Measurements from ENCODE around the gene BDKRB1.
"Not testable (repeated sequence)": the region's sequence is repeated elsewhere in the genome, so short reads cannot be mapped to it uniquely, and the experiment has no call there.

The BDKRB1 gene

GRCh38 chr14:96232506-96232905, 23.5 kb upstream of the BDKRB1 start:
- H3K27ac ChIP-seq (ENCODE audit: low read depth, low read length) = no peak overlapping the region
- H3K9me3 ChIP-seq (ENCODE audit: control insufficient read depth in 1 of 2, low read length in 2 of 2) = no peaks in the 10 kb centered on the region
- no peak overlapping the region for H3K9ac ChIP-seq (ENCODE audit: low read depth in 1 of 2, low read length in 2 of 2)
- H3K4me3 ChIP-seq (ENCODE audit: low read depth in 1 of 2, low read length in 2 of 2) = no peak overlapping the region
- no peaks in the 10 kb centered on the region for H3K27me3 ChIP-seq (ENCODE audit: control insufficient read depth in 1 of 2, insufficient read depth in 2 of 2, low read length in 2 of 2)
- peaks cover 9 to 22% of the 10 kb centered on the region in 2 donors for H3K4me1 ChIP-seq (ENCODE audit: control insufficient read depth in 1 of 2, insufficient read depth in 2 of 2, low read length in 2 of 2)
- H3K36me3 ChIP-seq (ENCODE audit: control insufficient read depth in 1 of 2, insufficient read depth in 2 of 2, low read length in 2 of 2) = no peaks in the 10 kb centered on the region

GRCh38 chr14:96233661-96234060, 22.3 kb upstream of the BDKRB1 start:
- H3K27ac ChIP-seq (ENCODE audit: low read depth, low read length) = no peak overlapping the region
- no peak overlapping the region for H3K9ac ChIP-seq (ENCODE audit: low read depth in 1 of 2, low read length in 2 of 2)
- H3K4me1 ChIP-seq (ENCODE audit: control insufficient read depth in 1 of 2, insufficient read depth in 2 of 2, low read length in 2 of 2) = peaks cover 12 to 24% of the 10 kb centered on the region in 2 donors
- H3K9me3 ChIP-seq (ENCODE audit: control insufficient read depth in 1 of 2, low read length in 2 of 2) = no peaks in the 10 kb centered on the region
- H3K4me3 ChIP-seq (ENCODE audit: low read depth in 1 of 2, low read length in 2 of 2) = no peak overlapping the region
- H3K27me3 ChIP-seq (ENCODE audit: control insufficient read depth in 1 of 2, insufficient read depth in 2 of 2, low read length in 2 of 2) = no peaks in the 10 kb centered on the region
- no peaks in the 10 kb centered on the region for H3K36me3 ChIP-seq (ENCODE audit: control insufficient read depth in 1 of 2, insufficient read depth in 2 of 2, low read length in 2 of 2)

- Histone ChIP-seq H3K9ac (ENCODE audit: low read depth in 1 of 2, low read length in 2 of 2) (no peak overlapping the region), H3K27me3 (ENCODE audit: control insufficient read depth in 1 of 2, insufficient read depth in 2 of 2, low read length in 2 of 2) (no peaks in the 10 kb centered on the region), H3K9me3 (ENCODE audit: control insufficient read depth in 1 of 2, low read length in 2 of 2) (no peaks in the 10 kb centered on the region), H3K36me3 (ENCODE audit: control insufficient read depth in 1 of 2, insufficient read depth in 2 of 2, low read length in 2 of 2) (no peaks in the 10 kb centered on the region), H3K27ac (ENCODE audit: low read depth, low read length) (no peak overlapping the region), H3K4me1 (ENCODE audit: control insufficient read depth in 1 of 2, insufficient read depth in 2 of 2, low read length in 2 of 2) (peaks cover 28 to 40% of the 10 kb centered on the region in 2 donors), H3K4me3 (ENCODE audit: low read depth in 1 of 2, low read length in 2 of 2) (no peak overlapping the region)
Observed at GRCh38 chr14:96235426-96235825, 20.6 kb upstream of the BDKRB1 start.

GRCh38 chr14:96237641-96238040, 18.4 kb upstream of the BDKRB1 start:
- H3K9ac ChIP-seq (ENCODE audit: low read depth in 1 of 2, low read length in 2 of 2) = no peak overlapping the region
- H3K27ac ChIP-seq (ENCODE audit: low read depth, low read length) = no peak overlapping the region
- peaks cover 34 to 37% of the 10 kb centered on the region in 2 donors for H3K4me1 ChIP-seq (ENCODE audit: control insufficient read depth in 1 of 2, insufficient read depth in 2 of 2, low read length in 2 of 2)
- no peak overlapping the region for H3K4me3 ChIP-seq (ENCODE audit: low read depth in 1 of 2, low read length in 2 of 2)
- peaks cover 0 to 8% of the 10 kb centered on the region in 2 donors for H3K36me3 ChIP-seq (ENCODE audit: control insufficient read depth in 1 of 2, insufficient read depth in 2 of 2, low read length in 2 of 2)
- H3K27me3 ChIP-seq (ENCODE audit: control insufficient read depth in 1 of 2, insufficient read depth in 2 of 2, low read length in 2 of 2) = no peaks in the 10 kb centered on the region
- no peaks in the 10 kb centered on the region for H3K9me3 ChIP-seq (ENCODE audit: control insufficient read depth in 1 of 2, low read length in 2 of 2)

GRCh38 chr14:96238676-96239265, 17.2 kb upstream of the BDKRB1 start:
- peak overlapping the region; percentile 74 for H3K27ac ChIP-seq (ENCODE audit: low read depth, low read length)
- H3K4me3 ChIP-seq (ENCODE audit: low read depth in 1 of 2, low read length in 2 of 2) = peak overlapping the region; percentile 17 to 26
- H3K9me3 ChIP-seq (ENCODE audit: control insufficient read depth in 1 of 2, low read length in 2 of 2) = no peaks in the 10 kb centered on the region
- peaks cover 0 to 8% of the 10 kb centered on the region in 2 donors for H3K36me3 ChIP-seq (ENCODE audit: control insufficient read depth in 1 of 2, insufficient read depth in 2 of 2, low read length in 2 of 2)
- H3K27me3 ChIP-seq (ENCODE audit: control insufficient read depth in 1 of 2, insufficient read depth in 2 of 2, low read length in 2 of 2) = no peaks in the 10 kb centered on the region
- peak overlapping the region in 1 of 2 donors; percentile 13 for H3K9ac ChIP-seq (ENCODE audit: low read depth in 1 of 2, low read length in 2 of 2)
- H3K4me1 ChIP-seq (ENCODE audit: control insufficient read depth in 1 of 2, insufficient read depth in 2 of 2, low read length in 2 of 2) = peaks cover 34 to 38% of the 10 kb centered on the region in 2 donors

- peak overlapping the region; percentile 74 for H3K27ac ChIP-seq (ENCODE audit: low read depth, low read length)
- H3K4me3 ChIP-seq (ENCODE audit: low read depth in 1 of 2, low read length in 2 of 2) = peak overlapping the region; percentile 17 to 26
- H3K36me3 ChIP-seq (ENCODE audit: control insufficient read depth in 1 of 2, insufficient read depth in 2 of 2, low read length in 2 of 2) = peaks cover 0 to 8% of the 10 kb centered on the region in 2 donors
- no peaks in the 10 kb centered on the region for H3K27me3 ChIP-seq (ENCODE audit: control insufficient read depth in 1 of 2, insufficient read depth in 2 of 2, low read length in 2 of 2)
- H3K9me3 ChIP-seq (ENCODE audit: control insufficient read depth in 1 of 2, low read length in 2 of 2) = no peaks in the 10 kb centered on the region
- peaks cover 31 to 32% of the 10 kb centered on the region in 2 donors for H3K4me1 ChIP-seq (ENCODE audit: control insufficient read depth in 1 of 2, insufficient read depth in 2 of 2, low read length in 2 of 2)
- H3K9ac ChIP-seq (ENCODE audit: low read depth in 1 of 2, low read length in 2 of 2) = peak overlapping the region; percentile 13 to 33
Observed at GRCh38 chr14:96239711-96240141, 16.3 kb upstream of the BDKRB1 start.

GRCh38 chr14:96240641-96241040, 15.4 kb upstream of the BDKRB1 start:
- Histone ChIP-seq H3K9ac (ENCODE audit: low read depth in 1 of 2, low read length in 2 of 2) (no peak overlapping the region), H3K9me3 (ENCODE audit: control insufficient read depth in 1 of 2, low read length in 2 of 2) (no peaks in the 10 kb centered on the region), H3K4me1 (ENCODE audit: control insufficient read depth in 1 of 2, insufficient read depth in 2 of 2, low read length in 2 of 2) (peaks cover 26 to 27% of the 10 kb centered on the region in 2 donors), H3K27me3 (ENCODE audit: control insufficient read depth in 1 of 2, insufficient read depth in 2 of 2, low read length in 2 of 2) (no peaks in the 10 kb centered on the region), H3K4me3 (ENCODE audit: low read depth in 1 of 2, low read length in 2 of 2) (no peak overlapping the region), H3K27ac (ENCODE audit: low read depth, low read length) (no peak overlapping the region), H3K36me3 (ENCODE audit: control insufficient read depth in 1 of 2, insufficient read depth in 2 of 2, low read length in 2 of 2) (peaks cover 0 to 8% of the 10 kb centered on the region in 2 donors)

GRCh38 chr14:96242126-96242525, 13.9 kb upstream of the BDKRB1 start:
- peaks cover 23 to 25% of the 10 kb centered on the region in 2 donors for H3K4me1 ChIP-seq (ENCODE audit: control insufficient read depth in 1 of 2, insufficient read depth in 2 of 2, low read length in 2 of 2)
- no peak overlapping the region for H3K27ac ChIP-seq (ENCODE audit: low read depth, low read length)
- H3K4me3 ChIP-seq (ENCODE audit: low read depth in 1 of 2, low read length in 2 of 2) = no peak overlapping the region
- no peaks in the 10 kb centered on the region for H3K27me3 ChIP-seq (ENCODE audit: control insufficient read depth in 1 of 2, insufficient read depth in 2 of 2, low read length in 2 of 2)
- H3K9me3 ChIP-seq (ENCODE audit: control insufficient read depth in 1 of 2, low read length in 2 of 2) = no peaks in the 10 kb centered on the region
- peaks cover 0 to 8% of the 10 kb centered on the region in 2 donors for H3K36me3 ChIP-seq (ENCODE audit: control insufficient read depth in 1 of 2, insufficient read depth in 2 of 2, low read length in 2 of 2)
- H3K9ac ChIP-seq (ENCODE audit: low read depth in 1 of 2, low read length in 2 of 2) = no peak overlapping the region

GRCh38 chr14:96243785-96244184, 12.2 kb upstream of the BDKRB1 start:
- H3K4me1 ChIP-seq (ENCODE audit: control insufficient read depth in 1 of 2, insufficient read depth in 2 of 2, low read length in 2 of 2) = peaks cover 20% of the 10 kb centered on the region in 2 donors
- no peak overlapping the region for H3K27ac ChIP-seq (ENCODE audit: low read depth, low read length)
- H3K9me3 ChIP-seq (ENCODE audit: control insufficient read depth in 1 of 2, low read length in 2 of 2) = no peaks in the 10 kb centered on the region
- peaks cover 0 to 8% of the 10 kb centered on the region in 2 donors for H3K36me3 ChIP-seq (ENCODE audit: control insufficient read depth in 1 of 2, insufficient read depth in 2 of 2, low read length in 2 of 2)
- no peak overlapping the region for H3K4me3 ChIP-seq (ENCODE audit: low read depth in 1 of 2, low read length in 2 of 2)
- no peaks in the 10 kb centered on the region for H3K27me3 ChIP-seq (ENCODE audit: control insufficient read depth in 1 of 2, insufficient read depth in 2 of 2, low read length in 2 of 2)
- no peak overlapping the region for H3K9ac ChIP-seq (ENCODE audit: low read depth in 1 of 2, low read length in 2 of 2)

- not testable (repeated sequence) for H3K9ac ChIP-seq (ENCODE audit: low read depth in 1 of 2, low read length in 2 of 2); H3K4me1 ChIP-seq (ENCODE audit: control insufficient read depth in 1 of 2, insufficient read depth in 2 of 2, low read length in 2 of 2); H3K4me3 ChIP-seq (ENCODE audit: low read depth in 1 of 2, low read length in 2 of 2); H3K27me3 ChIP-seq (ENCODE audit: control insufficient read depth in 1 of 2, insufficient read depth in 2 of 2, low read length in 2 of 2); H3K36me3 ChIP-seq (ENCODE audit: control insufficient read depth in 1 of 2, insufficient read depth in 2 of 2, low read length in 2 of 2); H3K27ac ChIP-seq (ENCODE audit: low read depth, low read length); H3K9me3 ChIP-seq (ENCODE audit: control insufficient read depth in 1 of 2, low read length in 2 of 2)
Observed at GRCh38 chr14:96245074-96245473, 10.9 kb upstream of the BDKRB1 start.

Measured in duodenal mucosa (tissue), 2 donors.